Adrenal gland (tissue), 12 donors: ENCODE results near the gene ADNP2. TPM values are rescaled to one million over a fixed set of nuclear protein-coding genes. Genes with fewer than 3 reads are reported as not detected.

Experiments used
- DNase-seq, 7 donors: peaks; one replicate each; pipeline ENCODE4 v3.0.0-alpha.2; 2019 to 2020
- H3K27ac ChIP-seq, 5 donors: fragments of 200-600 bp; sonication (generic) in 4 of 5; 1 replicate in 3 of 5; 2 replicates in 2 of 5; pipeline versions ENCODE4 v1.5.1 to v1.8.0; 2016 to 2020; ENCODE audit warnings: mild to moderate bottlenecking in 1 of 5
- H3K27me3 ChIP-seq: fragments of 200-600 bp; 2 replicates; pipeline ENCODE4 v1.8.0; 2021
- H3K36me3 ChIP-seq, 2 donors: fragments of 200-600 bp; replicated peaks in 1 of 2; 1 replicate in 1 of 2; 2 replicates in 1 of 2; pipeline versions ENCODE4 v1.5.1 to v1.8.0; 2018 to 2022
- H3K4me1 ChIP-seq, 2 donors: fragments of 200-600 bp; replicated peaks in 1 of 2; 1 replicate in 1 of 2; 2 replicates in 1 of 2; pipeline versions ENCODE4 v1.5.1 to v1.8.0; 2018 to 2021
- H3K4me3 ChIP-seq, 4 donors: fragments of 200-600 bp; sonication (generic) in 3 of 4; one replicate each; pipeline ENCODE4 v1.5.1; 2016 to 2018
- H3K9me3 ChIP-seq, 3 donors: fragments of 200-600 bp; sonication (generic) in 1 of 3; replicated peaks in 1 of 3; 1 replicate in 2 of 3; 2 replicates in 1 of 3; pipeline versions ENCODE4 v1.5.1 to v1.8.0; 2016 to 2021
- CTCF ChIP-seq, 6 experiments: fragments of 450-650 bp in 4 of 6; fragments of 200-600 bp in 2 of 6; sonication (generic) in 1 of 6; IDR thresholded peaks; 1 replicate in 5 of 6; 2 replicates in 1 of 6; pipeline versions ENCODE4 v1.5.1 to v1.8.0; 2016 to 2021; ENCODE audit warnings: antibody characterized with exemption in 6 of 6, mild to moderate bottlenecking in 2 of 6, moderate library complexity in 1 of 6
- POLR2A ChIP-seq, 2 donors: fragments of 450-650 bp; IDR thresholded peaks; one replicate each; pipeline ENCODE4 v1.6.1; 2017; ENCODE audit warnings: antibody characterized with exemption in 2 of 2, mild to moderate bottlenecking in 2 of 2, moderate library complexity in 1 of 2
- WGBS, 4 donors: extraction: QIAGEN DNeasy Blood & Tissue Kit in 2 of 4; methylation state at CpG; one replicate each; pipeline versions ENCODE4 v1.1.5 to v1.1.7; 2013 to 2017; 5-methylcytosine and 5-hydroxymethylcytosine counted together
- intact Hi-C, 2 donors: fragments of 100-400 bp; cut with DNase I; formaldehyde crosslinking; loops; one replicate each; pipeline versions ENCODE4 v1.14.1 to v1.15.0; 2022 to 2023
- polyA plus RNA-seq, 3 donors: library from polyadenylated mRNA; stranded (reverse); fragments of 200-250 nt in 2 of 3; fragments of 350-450 nt in 1 of 3; fragmentation: Illumina TruSeq in 1 of 3; extraction: RNeasy Lipid Tissue Mini Kit (QIAGEN cat#74804) in 1 of 3; gene quantifications; one replicate each; pipeline ENCODE4 v1.2.3, GENCODE V29; 2013 to 2014
- total RNA-seq, 9 donors: library from RNA; depleted of rRNA in 4 of 9; stranded (reverse); fragments of >200 nt in 4 of 9; fragments of 120-200 nt in 1 of 9; fragmentation: NEBNext Ultra II Directional in 1 of 9; extraction: Animal tissue kit (Norgen Biotek cat#: 25700) in 1 of 9; gene quantifications; one replicate each; pipeline versions ENCODE4 v1.1.0 to v1.2.4, GENCODE V29; 2013 to 2023
- donor health status: healthy with polysubstance abuse.
- donor health status: Bipolar disorder and iron deficiency.
- donor health status: DM: yes; HTN: yes; CAD: no.
- donor health status: DM: no; HTN: no; CAD: no.
- donor health status: DM: no; HTN: no; CAD: no.
- donor health status: DM: yes; HTN: yes; CAD: no.

The ADNP2 gene
- total and polyA plus RNA-seq, 12 donors = 4.7 to 18.3 (median 10.7) TPM

- Histone ChIP-seq H3K27ac (no peak overlapping the region), H3K9me3 (peaks cover 0 to 3% (median 0%) of the 10 kb centered on the region in 3 donors), H3K4me3 (no peak overlapping the region), H3K36me3 (no peaks in the 10 kb centered on the region), H3K4me1 (no peaks in the 10 kb centered on the region), H3K27me3 (no peaks in the 10 kb centered on the region)
- intact Hi-C loops = no loop called here
- 77 to 90% (median 87%) methylated on average over 8 of the region's 8 CpGs for WGBS, 4 donors
- no peak for DNase-seq
- TF ChIP-seq CTCF (IDR thresholded peaks at IDR 0.05) (no peak), POLR2A (IDR thresholded peaks at IDR 0.05) (no peak)
Measured at GRCh38 chr18:80067321-80067720, 41.7 kb upstream of the ADNP2 start.

- Histone ChIP-seq H3K4me1 (no peaks in the 10 kb centered on the region), H3K27ac (no peak overlapping the region), H3K36me3 (no peaks in the 10 kb centered on the region), H3K9me3 (no peaks in the 10 kb centered on the region), H3K4me3 (no peak overlapping the region), H3K27me3 (no peaks in the 10 kb centered on the region)
- intact Hi-C loops = no loop called here
- TF ChIP-seq POLR2A (IDR thresholded peaks at IDR 0.05) (no peak), CTCF (IDR thresholded peaks at IDR 0.05) (no peak)
- WGBS, 4 donors = 94 to 96% (median 95%) methylated on average over 5 to 10 of the region's 10 CpGs
- no peak for DNase-seq
Measured at GRCh38 chr18:80067897-80068296, 41.2 kb upstream of the ADNP2 start.

GRCh38 chr18:80068571-80069272 is 40.3 kb upstream of the ADNP2 start:
- intact Hi-C loops = no loop called here
- TF ChIP-seq CTCF (IDR thresholded peaks at IDR 0.05) (no peak), POLR2A (IDR thresholded peaks at IDR 0.05) (no peak)
- Histone ChIP-seq H3K36me3 (no peaks in the 10 kb centered on the region), H3K4me1 (no peaks in the 10 kb centered on the region), H3K27ac (no peak overlapping the region), H3K9me3 (no peaks in the 10 kb centered on the region), H3K4me3 (no peak overlapping the region), H3K27me3 (no peaks in the 10 kb centered on the region)
- no peak for DNase-seq
- WGBS, 4 donors = 78 to 88% (median 83%) methylated on average over 10 of the region's 10 CpGs

GRCh38 chr18:80070825-80071224 is 38.2 kb upstream of the ADNP2 start:
- WGBS, 4 donors = 88 to 100% (median 97%) methylated on average over 2 to 4 of the region's 4 CpGs; no CpG with 5 or more reads in 1 of the 4 donors

More at GRCh38 chr18:80070825-80071224, 38.2 kb upstream of the ADNP2 start:
- DNase-seq = no peak
- intact Hi-C loops = no loop called here
- no peak overlapping the region for H3K27ac ChIP-seq
- H3K27me3 ChIP-seq = no peaks in the 10 kb centered on the region
- TF ChIP-seq CTCF (IDR thresholded peaks at IDR 0.05) (no peak), POLR2A (IDR thresholded peaks at IDR 0.05) (no peak)
- H3K4me3 ChIP-seq = no peak overlapping the region
- H3K36me3 ChIP-seq = no peaks in the 10 kb centered on the region
- H3K4me1 ChIP-seq = no peaks in the 10 kb centered on the region
- H3K9me3 ChIP-seq = no peaks in the 10 kb centered on the region
